Spleen (tissue), 11 donors: ENCODE measurements around the gene PHTF2. TPM values are rescaled to one million over a fixed set of nuclear protein-coding genes. Genes with fewer than 3 reads are reported as not detected.

ENCODE experiments used
- DNase-seq: peaks from one replicate; pipeline ENCODE4 v3.0.0-alpha.2; 2020
- H3K27ac ChIP-seq, 8 donors: fragments of 200-600 bp; sonication (generic) in 7 of 8; 1 replicate in 4 of 8; 2 replicates in 4 of 8; pipeline versions ENCODE4 v1.5.0 to v1.8.0; 2016 to 2021; ENCODE audit warnings: inconsistent platforms in 4 of 8, mild to moderate bottlenecking in 4 of 8, moderate library complexity in 1 of 8
- H3K27me3 ChIP-seq, 7 donors: fragments of 200-600 bp; sonication (generic) in 6 of 7; replicated peaks in 1 of 7; 1 replicate in 4 of 7; 2 replicates in 3 of 7; pipeline versions ENCODE4 v1.5.0 to v1.8.0; 2016 to 2021; ENCODE audit warnings: inconsistent platforms in 3 of 7, mild to moderate bottlenecking in 1 of 7
- H3K36me3 ChIP-seq, 6 donors: fragments of 200-600 bp; sonication (generic) in 5 of 6; 1 replicate in 4 of 6; 2 replicates in 2 of 6; pipeline versions ENCODE4 v1.5.0 to v1.8.0; 2016 to 2021; ENCODE audit warnings: inconsistent platforms in 2 of 6
- H3K4me1 ChIP-seq, 6 donors: fragments of 200-600 bp; sonication (generic) in 5 of 6; 1 replicate in 3 of 6; 2 replicates in 3 of 6; pipeline versions ENCODE4 v1.5.0 to v1.8.0; 2016 to 2021; ENCODE audit warnings: inconsistent platforms in 3 of 6
- H3K4me3 ChIP-seq, 8 donors: fragments of 200-600 bp; sonication (generic) in 7 of 8; 1 replicate in 4 of 8; 2 replicates in 4 of 8; pipeline versions ENCODE4 v1.5.0 to v1.8.0; 2016 to 2021; ENCODE audit warnings: inconsistent platforms in 4 of 8, mild to moderate bottlenecking in 4 of 8, moderate library complexity in 2 of 8
- H3K9me3 ChIP-seq, 8 donors: fragments of 200-600 bp; sonication (generic) in 7 of 8; 1 replicate in 4 of 8; 2 replicates in 4 of 8; pipeline versions ENCODE4 v1.5.0 to v1.8.0; 2016 to 2021; ENCODE audit warnings: inconsistent platforms in 4 of 8
- POLR2A ChIP-seq, 3 donors: fragments of 450-650 bp; IDR thresholded peaks; one replicate each; pipeline ENCODE4 v1.5.1; 2017; ENCODE audit warnings: antibody characterized with exemption in 3 of 3, mild to moderate bottlenecking in 1 of 3
- POLR2AphosphoS5 ChIP-seq, 3 donors: sonication (generic); formaldehyde crosslinking; IDR thresholded peaks; one replicate each; pipeline ENCODE4 v1.5.1; 2017; ENCODE audit warnings: antibody characterized with exemption in 3 of 3
- WGBS, 5 donors: extraction: QIAGEN DNeasy Blood & Tissue Kit in 3 of 5; methylation state at CpG; one replicate each; pipeline versions ENCODE4 v1.1.5 to v1.1.7; 2013 to 2018; 5-methylcytosine and 5-hydroxymethylcytosine counted together
- intact Hi-C: fragments of 100-400 bp; cut with DNase I; formaldehyde crosslinking; loops from one replicate; pipeline ENCODE4 v1.15.0; 2023; ENCODE audit warnings: low total_unique reads
- polyA plus RNA-seq, 3 donors: library from polyadenylated mRNA; stranded (reverse); fragments of 200-250 nt; gene quantifications; one replicate each; pipeline ENCODE4 v1.2.1, GENCODE V29; 2013
- total RNA-seq, 7 donors: library from RNA; depleted of rRNA in 3 of 7; stranded (reverse); fragments of >200 nt in 3 of 7; fragmentation: NEBNext Ultra II Directional in 4 of 7; extraction: Animal tissue kit (Norgen Biotek cat#: 25700) in 4 of 7; gene quantifications; one replicate each; pipeline versions ENCODE4 v1.1.0 to v1.2.1, GENCODE V29; 2016 to 2021
- TF ChIP-seq, protein P1 (sequence below), 11 experiments: fragments of 200-600 bp in 7 of 11; fragments of 450-650 bp in 4 of 11; sonication (generic) in 4 of 11; IDR thresholded peaks in 8 of 11; conservative IDR thresholded peaks in 3 of 11; 1 replicate in 7 of 11; 2 replicates in 4 of 11; pipeline versions ENCODE4 v1.4.0 to v1.8.0; 2016 to 2021; ENCODE audit warnings: antibody characterized with exemption in 11 of 11, inconsistent platforms in 4 of 11, mild to moderate bottlenecking in 1 of 11
- donor health status: healthy with polysubstance abuse.
- donor health status: DM: no; HTN: no; CAD: no; lungs with moderate emphysema.
- donor health status: DM: no; HTN: no; CAD: no.
- donor health status: Bipolar disorder and iron deficiency.
- donor health status: healthy.
- donor health status: DM: no; HTN: no; CAD: no.
- donor health status: DM: yes; HTN: yes; CAD: no.

Gene PHTF2
- total and polyA plus RNA-seq, 10 donors, result 13.3 to 47.7 (median 34.7) TPM

DNA sequence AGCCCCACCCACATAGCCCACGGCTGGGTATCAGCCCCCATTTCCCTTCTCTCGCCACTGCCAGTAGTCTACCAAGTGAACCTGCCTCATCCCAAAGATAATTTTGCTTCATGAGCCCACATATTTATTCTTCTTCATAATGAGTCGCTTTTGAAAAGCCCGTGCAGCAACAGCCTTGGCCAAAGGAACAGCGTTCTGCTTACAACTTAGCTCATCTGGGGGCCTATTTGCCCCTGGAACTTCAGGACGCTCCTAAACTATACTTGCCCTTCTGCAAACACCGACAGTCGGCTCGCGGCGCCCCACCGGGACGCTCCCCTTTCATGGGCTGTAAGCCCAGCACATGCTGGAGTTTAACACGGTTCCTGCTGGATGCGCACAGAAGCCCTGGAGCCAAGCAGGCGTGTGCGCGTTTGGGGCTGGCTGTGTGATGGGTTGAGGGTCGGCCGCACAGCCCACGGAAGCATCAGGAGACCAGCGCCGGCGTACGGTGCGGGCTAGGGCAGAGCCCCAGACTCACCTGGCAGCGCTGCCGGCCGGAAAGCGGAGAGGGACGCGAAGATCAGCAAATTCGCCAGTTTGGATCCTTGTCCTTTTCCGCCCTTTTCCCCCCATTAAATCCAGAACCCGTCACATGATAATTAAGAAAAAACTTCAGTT lies 709 bp upstream of the PHTF2 start:
- Histone ChIP-seq H3K27ac (peak overlapping the region; percentile 55 to 95 (median 92)), H3K9me3 (no peaks in the 10 kb centered on the region), H3K4me3 (peak overlapping the region; percentile 58 to 98 (median 92)), H3K4me1 (peaks cover 38 to 84% (median 70%) of the 10 kb centered on the region in 6 donors), H3K36me3 (peaks cover 0 to 25% (median 4%) of the 10 kb centered on the region in 6 donors), H3K27me3 (no peaks in the 10 kb centered on the region)
- DNase-seq, result no peak
- WGBS, 5 donors, result 0 to 1% (median 0%) methylated on average over 35 of the region's 35 CpGs
- TF ChIP-seq, protein P1, sequence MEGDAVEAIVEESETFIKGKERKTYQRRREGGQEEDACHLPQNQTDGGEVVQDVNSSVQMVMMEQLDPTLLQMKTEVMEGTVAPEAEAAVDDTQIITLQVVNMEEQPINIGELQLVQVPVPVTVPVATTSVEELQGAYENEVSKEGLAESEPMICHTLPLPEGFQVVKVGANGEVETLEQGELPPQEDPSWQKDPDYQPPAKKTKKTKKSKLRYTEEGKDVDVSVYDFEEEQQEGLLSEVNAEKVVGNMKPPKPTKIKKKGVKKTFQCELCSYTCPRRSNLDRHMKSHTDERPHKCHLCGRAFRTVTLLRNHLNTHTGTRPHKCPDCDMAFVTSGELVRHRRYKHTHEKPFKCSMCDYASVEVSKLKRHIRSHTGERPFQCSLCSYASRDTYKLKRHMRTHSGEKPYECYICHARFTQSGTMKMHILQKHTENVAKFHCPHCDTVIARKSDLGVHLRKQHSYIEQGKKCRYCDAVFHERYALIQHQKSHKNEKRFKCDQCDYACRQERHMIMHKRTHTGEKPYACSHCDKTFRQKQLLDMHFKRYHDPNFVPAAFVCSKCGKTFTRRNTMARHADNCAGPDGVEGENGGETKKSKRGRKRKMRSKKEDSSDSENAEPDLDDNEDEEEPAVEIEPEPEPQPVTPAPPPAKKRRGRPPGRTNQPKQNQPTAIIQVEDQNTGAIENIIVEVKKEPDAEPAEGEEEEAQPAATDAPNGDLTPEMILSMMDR (IDR thresholded peaks at IDR 0.05 in 8 of 11, conservative IDR thresholded peaks at IDR 0.05 in 3 of 11), result no peak
- peak in 2 of 3 donors; percentile 45 to 76 for TF ChIP-seq POLR2AphosphoS5 (IDR thresholded peaks at IDR 0.05)
- intact Hi-C loops, result no loop called here

DNA sequence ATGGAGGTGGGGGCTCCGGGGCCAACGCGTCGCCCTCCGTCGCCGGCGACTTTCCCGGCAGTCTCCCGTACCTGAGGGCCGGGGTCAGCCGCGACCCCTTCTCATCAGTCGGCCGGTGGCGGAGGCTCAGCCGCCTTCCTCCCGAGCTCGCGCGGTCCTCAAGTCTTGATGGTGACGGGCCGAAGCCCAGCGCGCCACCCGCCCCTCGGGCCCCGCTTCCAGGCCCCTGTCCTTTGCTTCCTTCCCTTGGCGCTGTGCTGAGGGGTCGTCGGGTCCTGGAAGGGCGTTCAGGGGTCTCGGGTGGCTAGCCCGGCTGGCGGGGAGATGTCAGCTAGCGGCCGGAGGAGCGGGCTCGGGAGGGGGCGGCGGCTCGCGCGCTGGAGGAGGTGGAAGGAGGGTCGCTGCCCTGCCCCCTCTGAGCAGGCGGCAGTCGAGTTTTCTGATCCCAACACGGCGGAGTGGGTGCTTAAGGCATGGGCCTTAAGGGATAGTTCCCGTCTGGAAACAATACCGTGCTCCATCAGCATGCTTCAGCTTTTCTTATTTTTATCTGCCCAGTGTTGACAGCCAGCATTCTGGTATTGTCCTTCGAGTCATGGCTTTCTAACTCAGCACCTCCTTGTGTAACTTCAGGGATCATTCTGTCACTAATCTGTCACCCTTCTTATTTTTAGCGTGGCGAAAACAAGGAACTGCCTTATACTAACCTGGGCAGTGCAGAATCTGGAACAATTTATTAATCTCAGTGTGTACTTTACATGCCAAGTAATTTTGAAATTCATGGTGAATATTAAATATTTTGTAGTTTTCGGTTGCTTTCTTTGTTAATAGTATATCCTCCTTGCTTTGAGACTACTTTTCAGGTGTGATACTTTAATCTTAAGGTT lies 748 bp downstream of the PHTF2 start:
- Histone ChIP-seq H3K27ac (peak overlapping the region; percentile 57 to 95 (median 92)), H3K27me3 (no peaks in the 10 kb centered on the region), H3K4me1 (peaks cover 43 to 88% (median 81%) of the 10 kb centered on the region in 6 donors), H3K4me3 (peak overlapping the region; percentile 58 to 98 (median 92)), H3K36me3 (peaks cover 0 to 11% (median under 1%) of the 10 kb centered on the region in 6 donors), H3K9me3 (no peaks in the 10 kb centered on the region)
- peak; percentile 92 for DNase-seq
- intact Hi-C loops, result no loop called here
- WGBS, 5 donors, result 1 to 2% (median 1%) methylated on average over 32 to 55 of the region's 55 CpGs
- TF ChIP-seq POLR2AphosphoS5 (IDR thresholded peaks at IDR 0.05) (no peak), POLR2A (IDR thresholded peaks at IDR 0.05) (no peak)
- TF ChIP-seq, protein P1 (IDR thresholded peaks at IDR 0.05 in 8 of 11, conservative IDR thresholded peaks at IDR 0.05 in 3 of 11), result no peak

DNA sequence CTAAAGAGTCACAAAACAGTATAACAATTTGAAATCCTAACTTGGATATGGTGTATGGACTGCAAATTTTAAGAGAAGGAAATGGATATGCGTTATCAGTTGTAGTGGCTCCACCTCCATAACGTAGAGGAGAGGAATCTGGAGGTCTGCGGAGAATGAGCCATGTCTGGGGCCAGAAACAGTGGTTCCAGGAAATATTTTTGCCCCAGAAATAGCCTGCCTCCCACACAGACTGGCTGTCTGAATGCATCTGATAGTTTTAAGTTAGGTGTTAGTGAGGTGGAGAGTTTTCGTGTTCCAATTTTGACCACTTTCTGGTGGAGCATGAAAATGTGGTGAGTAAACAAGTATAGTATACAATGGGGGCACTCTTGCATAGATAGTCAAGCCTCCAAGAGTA lies 1.6 kb downstream of the PHTF2 start:
- Histone ChIP-seq H3K36me3 (peaks cover 0 to 2% (median 0%) of the 10 kb centered on the region in 6 donors), H3K27me3 (no peaks in the 10 kb centered on the region), H3K4me1 (peaks cover 43 to 88% (median 75%) of the 10 kb centered on the region in 6 donors), H3K9me3 (no peaks in the 10 kb centered on the region), H3K27ac (peak overlapping the region in 6 of 8 donors; percentile 47 to 95 (median 92)), H3K4me3 (peak overlapping the region in 6 of 8 donors; percentile 58 to 95 (median 88))
- no peak for DNase-seq
- WGBS, 5 donors, result 27 to 34% (median 32%) methylated on average over 4 of the region's 4 CpGs
- TF ChIP-seq, protein P1 (IDR thresholded peaks at IDR 0.05 in 8 of 11, conservative IDR thresholded peaks at IDR 0.05 in 3 of 11), result no peak
- TF ChIP-seq POLR2AphosphoS5 (IDR thresholded peaks at IDR 0.05), result no peak
- intact Hi-C loops, result no loop called here

DNA sequence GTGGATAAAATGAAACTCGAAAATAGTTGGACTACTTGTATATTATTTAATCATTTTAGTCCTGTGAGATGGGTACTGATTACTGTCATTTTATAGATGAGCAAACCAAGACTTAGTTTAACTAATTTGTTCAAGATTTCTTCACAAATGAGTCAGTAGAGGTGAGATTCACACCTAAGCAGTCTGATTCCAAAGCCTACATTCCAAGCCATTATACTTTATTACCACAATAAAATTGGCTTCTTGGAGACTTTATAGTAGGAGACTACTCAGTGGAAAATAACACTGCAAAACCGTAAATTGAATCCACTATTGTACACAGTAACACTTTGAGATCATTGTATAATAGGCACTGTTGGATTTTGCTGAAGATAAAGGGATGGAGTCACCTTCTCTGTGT lies 2.2 kb downstream of the PHTF2 start:
- H3K36me3 ChIP-seq, result no peaks in the 10 kb centered on the region
- 77 to 94% (median 87%) methylated on average over 2 of the region's 2 CpGs for WGBS, 5 donors
- H3K4me1 ChIP-seq, result peaks cover 43 to 86% (median 70%) of the 10 kb centered on the region in 6 donors
- peak overlapping the region in 6 of 8 donors; percentile 47 to 95 (median 92) for H3K27ac ChIP-seq
- intact Hi-C loops, result no loop called here
- peak overlapping the region in 1 of 8 donors; percentile 85 for H3K4me3 ChIP-seq
- H3K9me3 ChIP-seq, result peaks cover 0 to 5% (median 2%) of the 10 kb centered on the region in 8 donors
- H3K27me3 ChIP-seq, result no peaks in the 10 kb centered on the region
- TF ChIP-seq, protein P1 (IDR thresholded peaks at IDR 0.05 in 8 of 11, conservative IDR thresholded peaks at IDR 0.05 in 3 of 11), result no peak
- TF ChIP-seq POLR2AphosphoS5 (IDR thresholded peaks at IDR 0.05), result no peak
- TF ChIP-seq POLR2A (IDR thresholded peaks at IDR 0.05), result no peak
- DNase-seq, result no peak
